GM18873 (cell line): ENCODE results near the gene FHIT.
"Not testable (repeated sequence)": the region's sequence is repeated elsewhere in the genome, so short reads cannot be mapped to it uniquely, and the experiment has no call there.

Experiments
- ATAC-seq: cut with Tn5 transposase; IDR thresholded peaks from one replicate; pipeline ENCODE4 v1.9.1; 2021; ENCODE audit warnings: mild to moderate bottlenecking, moderate library complexity, moderate number of reproducible peaks; ENCODE audit not compliant: unreplicated experiment, low FRiP score

FHIT gene

DNA sequence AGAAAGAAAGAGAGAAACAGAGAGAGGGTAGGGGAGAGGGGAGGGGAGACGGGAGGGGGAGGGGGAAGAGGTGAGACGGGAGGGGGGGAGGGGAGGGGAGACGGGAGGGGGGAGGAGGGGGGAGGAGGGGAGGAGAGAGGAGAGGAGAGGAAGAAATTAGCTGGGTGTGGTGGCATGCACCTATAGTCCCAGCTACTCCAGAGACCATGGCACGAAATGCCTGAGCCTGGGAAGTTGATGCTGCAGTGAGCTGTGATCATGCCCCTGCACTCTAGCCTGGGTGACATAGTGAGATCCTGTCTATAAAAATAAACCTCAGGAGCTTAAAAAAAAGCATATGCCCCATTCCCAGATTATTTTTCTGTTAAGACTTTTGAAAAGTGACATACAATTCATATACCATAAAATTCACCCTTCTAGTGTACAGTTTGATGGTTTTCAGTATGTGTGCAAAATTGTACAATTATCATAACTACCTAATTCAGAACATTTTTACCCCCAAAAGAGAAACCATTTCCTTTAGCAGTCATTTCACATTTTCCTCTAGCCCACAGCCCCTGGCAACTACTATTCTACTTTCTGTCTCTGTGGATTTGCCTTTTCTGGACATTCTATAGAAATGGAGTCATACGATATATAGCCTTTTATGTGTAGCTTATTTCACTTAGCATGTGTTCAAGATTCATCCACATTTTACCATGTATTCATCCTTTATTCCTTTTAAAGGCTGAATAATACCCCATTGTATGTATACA lies 699.6 kb downstream of the FHIT start:
- ATAC-seq, result no peak

DNA sequence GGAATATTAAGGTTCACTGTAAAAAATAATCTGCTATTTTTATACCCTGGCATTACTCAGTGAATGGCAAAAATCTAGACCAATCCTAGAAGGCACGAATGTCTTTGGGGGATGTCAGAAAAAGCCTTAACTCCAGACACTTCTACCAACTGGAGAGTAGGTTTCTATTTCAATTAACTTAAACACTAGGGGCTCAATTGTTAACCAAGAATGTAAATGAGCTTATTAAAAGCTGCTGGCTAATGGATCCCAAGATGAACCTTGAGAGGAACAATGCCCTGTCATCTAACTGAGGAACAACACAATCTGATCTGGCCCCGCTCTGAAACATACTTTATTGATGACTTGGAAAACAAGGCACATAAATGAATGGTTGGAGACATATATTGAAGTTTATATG lies 701.4 kb downstream of the FHIT start:
- no peak for ATAC-seq

DNA sequence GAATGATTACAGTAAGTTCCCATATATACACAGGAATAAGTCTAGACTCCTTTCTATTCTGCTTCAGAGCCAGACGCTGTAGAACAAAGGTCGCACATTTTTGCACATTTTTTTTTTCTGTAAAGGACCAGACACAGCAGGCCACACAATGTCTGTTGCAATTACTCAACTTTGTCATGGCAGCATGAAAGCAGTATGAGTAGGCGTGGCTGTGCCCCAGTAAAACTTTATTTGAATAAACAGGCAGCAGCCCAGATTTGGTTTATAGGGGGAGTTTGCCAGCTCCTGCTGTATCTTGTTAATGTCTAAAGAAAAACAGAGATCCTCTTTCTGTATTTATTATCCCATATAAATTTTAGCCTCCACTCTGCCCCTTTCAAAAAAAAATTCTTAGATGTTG lies 708.3 kb downstream of the FHIT start:
- no peak for ATAC-seq

- ATAC-seq, result not testable (repeated sequence)
Observed at GRCh38 chr3:60539394-60539793, 711.9 kb downstream of the FHIT start.

- no peak for ATAC-seq
Observed at GRCh38 chr3:60536420-60536819, 714.8 kb downstream of the FHIT start.

DNA sequence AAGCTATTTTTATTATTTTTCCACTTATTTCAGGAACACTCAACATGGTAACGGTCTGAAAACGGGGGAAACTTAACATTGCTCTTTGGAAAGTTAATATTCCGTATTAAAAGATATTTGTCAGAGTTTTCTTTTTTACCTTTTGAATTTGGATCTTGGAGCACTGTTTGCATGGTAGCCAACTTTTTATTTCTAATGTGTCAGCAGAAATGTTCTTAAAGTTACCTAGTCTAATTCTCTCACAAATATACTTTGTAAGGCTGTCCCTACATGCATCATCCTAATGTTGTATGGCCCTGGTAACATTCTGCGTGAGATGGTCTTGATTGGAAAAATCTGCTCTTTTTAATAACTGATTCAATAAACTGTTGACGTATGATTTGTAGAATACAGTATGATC lies 719.5 kb downstream of the FHIT start:
- no peak for ATAC-seq

DNA sequence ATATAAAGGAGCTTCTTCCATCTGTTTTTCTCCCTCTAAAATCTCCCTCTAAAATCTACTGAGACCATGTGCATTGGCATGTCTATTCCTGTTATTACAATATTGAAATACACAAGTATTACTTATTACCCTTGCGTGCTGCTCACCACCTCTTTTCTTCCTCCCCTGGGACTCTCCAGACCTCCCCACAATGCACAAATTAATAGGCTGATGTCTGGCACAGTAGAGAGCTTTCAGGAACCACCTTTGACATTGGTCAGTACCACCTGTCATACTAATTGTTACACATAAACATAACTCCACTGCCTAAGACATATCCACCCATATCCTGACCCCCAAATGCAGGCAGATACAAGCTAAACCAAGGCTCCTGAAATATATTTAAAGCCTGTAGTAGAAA lies 722.6 kb downstream of the FHIT start:
- peak; percentile 85 for ATAC-seq

DNA sequence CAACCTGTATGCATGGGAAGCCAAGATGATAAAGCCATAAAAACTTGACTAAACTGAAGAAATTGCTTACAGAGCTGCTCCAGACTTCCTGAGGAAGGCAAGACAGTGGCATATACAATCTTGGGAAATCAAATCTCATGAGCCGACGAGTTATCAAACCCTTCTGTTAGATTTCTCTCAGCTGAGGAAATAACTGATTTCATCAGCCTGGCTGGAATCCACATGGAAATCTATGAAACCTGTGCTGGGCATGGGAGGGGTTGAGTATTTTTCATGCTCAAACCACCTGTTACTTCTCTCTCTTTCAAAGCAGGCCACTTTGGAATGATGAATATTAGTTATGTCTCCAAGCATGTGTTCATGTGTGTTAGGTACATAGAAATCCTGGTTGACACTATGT lies 727.7 kb downstream of the FHIT start:
- ATAC-seq, result no peak

DNA sequence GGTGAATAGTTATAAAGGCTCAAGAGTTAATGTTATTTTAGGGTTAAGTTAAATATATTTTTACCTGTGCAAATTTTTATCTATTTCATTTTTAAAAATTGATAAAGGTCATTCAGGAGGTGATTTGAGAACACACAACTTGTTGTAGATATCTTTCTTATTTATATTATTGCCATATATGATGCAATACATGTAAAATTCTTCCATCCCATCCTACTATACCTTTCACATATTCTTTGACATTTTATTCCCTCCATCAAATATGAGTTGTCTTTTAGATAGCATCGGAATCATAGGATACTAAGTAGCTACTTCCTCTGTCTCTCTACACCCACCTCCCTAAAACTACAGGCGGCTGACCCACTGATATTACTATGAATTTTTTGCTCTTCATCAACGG lies 734.1 kb downstream of the FHIT start:
- ATAC-seq, result no peak

DNA sequence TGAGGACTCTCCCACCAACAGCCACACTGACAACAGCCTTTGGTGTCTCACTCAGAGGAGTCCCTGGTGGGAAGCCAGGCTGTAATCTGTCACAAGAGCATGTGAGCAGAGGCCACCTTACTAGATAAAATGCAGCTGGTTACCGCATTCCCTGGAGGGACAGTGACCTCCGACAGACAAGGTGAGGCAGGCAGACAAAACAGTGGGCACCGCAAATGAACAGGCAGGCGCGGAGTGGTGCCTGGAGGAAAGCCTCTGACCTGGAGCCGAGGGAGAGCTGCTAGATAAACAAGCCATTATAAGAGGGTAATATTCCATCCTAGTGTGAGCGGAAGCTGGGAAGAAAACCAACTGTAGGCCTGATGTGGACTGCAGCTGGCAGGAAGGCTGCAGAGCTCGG lies 736.4 kb downstream of the FHIT start:
- ATAC-seq, result no peak

DNA sequence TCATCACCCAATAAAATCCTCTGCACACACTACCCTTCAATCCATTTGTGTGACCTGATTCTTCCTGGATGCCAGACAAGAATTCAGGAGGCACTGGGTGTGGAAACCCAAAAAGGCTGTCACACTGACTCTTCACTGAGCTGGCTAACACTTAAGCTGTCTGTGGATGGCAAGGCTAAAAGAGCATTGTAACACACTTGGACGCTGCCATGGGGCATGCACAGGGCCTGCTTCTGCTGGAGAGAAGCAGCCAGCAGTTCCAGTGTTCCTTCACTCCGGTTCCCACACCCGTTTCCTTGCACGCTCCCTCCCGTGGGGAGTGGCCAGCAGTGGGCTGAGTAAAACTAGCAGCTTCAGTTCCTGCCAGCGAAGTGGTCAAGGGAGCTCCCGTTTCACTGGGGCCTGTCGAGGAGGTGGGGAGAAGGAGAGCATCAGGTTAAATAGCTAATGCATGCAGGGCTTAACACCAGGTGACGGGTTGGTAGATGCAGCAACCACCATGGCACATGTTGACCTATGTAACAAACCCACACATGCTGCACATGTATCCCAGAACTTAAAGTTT lies 737.1 kb downstream of the FHIT start:
- ATAC-seq, result no peak

- no peak for ATAC-seq
Observed at GRCh38 chr3:60513241-60513640, 738.0 kb downstream of the FHIT start.

- ATAC-seq, result no peak
Observed at GRCh38 chr3:60512506-60512905, 738.7 kb downstream of the FHIT start.

DNA sequence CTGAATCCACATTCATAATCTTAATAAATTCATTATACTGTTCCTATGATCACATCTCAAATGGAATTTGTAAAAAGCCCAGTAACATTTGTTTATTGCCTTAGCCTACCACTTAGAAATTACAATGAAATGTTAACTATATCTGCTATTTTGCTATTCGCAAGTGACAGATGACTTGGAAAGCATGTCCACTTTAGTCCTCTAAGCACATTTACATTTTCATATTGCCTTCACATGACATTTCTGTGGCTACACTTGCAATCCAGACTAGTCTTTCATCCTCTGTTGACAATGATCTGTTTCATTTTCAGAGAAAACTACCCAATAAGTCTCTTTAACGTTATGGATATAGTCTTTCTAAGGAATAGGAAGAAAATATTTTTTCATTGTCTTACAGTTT lies 741.8 kb downstream of the FHIT start:
- no peak for ATAC-seq

- no peak for ATAC-seq
Observed at GRCh38 chr3:60504827-60505457, 746.3 kb downstream of the FHIT start.

- no peak for ATAC-seq
Observed at GRCh38 chr3:60501314-60501713, 749.9 kb downstream of the FHIT start.

- no peak for ATAC-seq
Observed at GRCh38 chr3:60497902-60498301, 753.4 kb downstream of the FHIT start.

DNA sequence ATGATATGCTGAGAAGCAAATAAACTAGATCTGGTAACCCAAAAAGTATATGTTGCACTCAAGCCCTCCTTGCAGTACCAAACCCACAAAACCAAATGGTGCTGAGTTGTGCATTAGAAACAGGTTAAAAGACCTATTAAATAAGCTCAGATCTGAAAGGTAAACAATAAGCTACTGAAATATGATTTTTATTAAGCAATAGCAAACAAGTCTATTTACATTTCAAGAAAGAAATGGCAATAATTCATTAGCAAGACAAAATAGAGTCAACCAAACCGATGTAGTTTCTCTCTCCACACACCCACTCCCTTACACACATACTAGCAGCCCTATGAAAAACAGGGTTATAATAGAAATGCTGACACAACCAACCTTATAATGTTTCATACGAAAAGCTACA lies 760.3 kb downstream of the FHIT start:
- no peak for ATAC-seq

GRCh38 chr3:60475096-60475495 lies 776.2 kb downstream of the FHIT start:
- ATAC-seq, result no peak

DNA sequence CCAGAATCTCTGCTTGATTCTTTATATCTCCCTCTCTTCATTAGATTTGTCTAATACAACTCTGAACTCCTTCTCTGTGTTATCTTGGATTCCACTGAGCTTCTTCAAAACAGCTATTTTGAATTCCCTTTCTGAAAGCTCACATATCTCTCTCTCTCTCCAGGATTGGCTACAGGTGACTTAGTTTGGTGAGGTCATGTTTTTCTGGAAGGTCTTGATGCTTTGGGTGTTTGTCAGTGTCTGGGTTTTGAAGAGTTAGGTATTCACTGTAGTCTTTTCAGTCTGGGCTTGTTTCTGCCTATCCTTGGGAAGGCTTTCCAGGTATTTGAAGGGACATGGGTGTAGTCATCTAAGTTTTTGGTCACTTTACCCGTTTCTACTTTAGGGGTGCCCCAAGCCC lies 781.8 kb downstream of the FHIT start:
- ATAC-seq, result no peak

DNA sequence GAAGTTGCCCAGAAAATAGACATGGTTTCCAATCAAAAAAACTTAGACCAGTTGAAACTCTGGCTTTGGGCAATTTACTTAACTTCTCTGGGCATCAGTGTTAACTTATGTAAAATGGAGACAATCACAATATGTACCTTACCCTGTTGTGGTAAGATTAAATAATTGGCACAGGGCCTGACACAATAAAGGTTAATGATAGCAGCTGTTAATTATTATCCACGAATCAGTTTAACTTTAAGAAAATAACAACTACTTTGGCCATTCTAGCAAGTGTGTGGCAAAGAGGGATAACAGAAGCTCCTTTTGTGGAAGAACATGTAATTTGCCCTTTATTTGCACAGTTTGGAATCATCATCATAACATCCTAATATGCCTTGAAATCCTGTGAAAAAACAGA lies 787.6 kb downstream of the FHIT start:
- no peak for ATAC-seq

GRCh38 chr3:60461267-60461666 lies 790.0 kb downstream of the FHIT start:
- no peak for ATAC-seq
